Activated naive CD4-positive, alpha-beta T cell treated with anti-CD3 and anti-CD28 coated beads, Interleukin-2, amount 10 ng/mL, durations not matched to agents 7 days and 5 days (primary cell): ENCODE results near the gene TRAPPC12.
A peak's percentile ranks its signal among the peaks of the same experiment; 100 is the strongest.
"Not testable (repeated sequence)": the region's sequence is repeated elsewhere in the genome, so short reads cannot be mapped to it uniquely, and the experiment has no call there.

Experiments used
- CTCF ChIA-PET: fragments of 350-600 bp; sonication (Branson Sonifier 250); formaldehyde crosslinking; loops from one replicate; lab custom pipeline; 2021; ENCODE audit warnings: antibody characterized with exemption; lab: Charles Lee
- DNase-seq: peaks from one replicate; pipeline ENCODE4 v3.0.0-alpha.2; 2020
- H3K27ac Mint-ChIP-seq: one replicate; pipeline ENCODE4 v1.8.0; 2021; ENCODE audit warnings: mild to moderate bottlenecking, moderate library complexity, mixed read lengths
- H3K27me3 Mint-ChIP-seq: one replicate; pipeline ENCODE4 v1.8.0; 2021; ENCODE audit warnings: mild to moderate bottlenecking, mixed read lengths
- H3K36me3 Mint-ChIP-seq: one replicate; pipeline ENCODE4 v1.8.0; 2021; ENCODE audit warnings: mixed read lengths
- H3K4me1 Mint-ChIP-seq: one replicate; pipeline ENCODE4 v1.8.0; 2021; ENCODE audit warnings: mixed read lengths
- H3K4me3 Mint-ChIP-seq: one replicate; pipeline ENCODE4 v1.8.0; 2021; ENCODE audit warnings: mild to moderate bottlenecking, moderate library complexity, mixed read lengths
- H3K9me3 Mint-ChIP-seq: one replicate; pipeline ENCODE4 v1.8.0; 2021; ENCODE audit warnings: mixed read lengths

The TRAPPC12 gene

GRCh38 chr2:3483986-3484960 lies 104.8 kb downstream of the TRAPPC12 start:
- DNase-seq: no peak
- H3K9me3 Mint-ChIP-seq: no peaks in the 10 kb centered on the region
- CTCF ChIA-PET: no interaction called here
- no peaks in the 10 kb centered on the region for H3K27me3 Mint-ChIP-seq
- peak overlapping the region; percentile 45 for H3K27ac Mint-ChIP-seq
- H3K4me3 Mint-ChIP-seq: no peak overlapping the region
- peaks cover 12% of the 10 kb centered on the region for H3K36me3 Mint-ChIP-seq
- H3K4me1 Mint-ChIP-seq: no peaks in the 10 kb centered on the region

- DNase-seq: no peak
- Mint-ChIP-seq H3K27ac (no peak overlapping the region), H3K4me1 (no peaks in the 10 kb centered on the region), H3K9me3 (no peaks in the 10 kb centered on the region), H3K27me3 (no peaks in the 10 kb centered on the region), H3K4me3 (no peak overlapping the region), H3K36me3 (peaks cover 9% of the 10 kb centered on the region)
- CTCF ChIA-PET: no interaction called here
Measured at GRCh38 chr2:3485166-3485565, 105.7 kb downstream of the TRAPPC12 start.

DNA sequence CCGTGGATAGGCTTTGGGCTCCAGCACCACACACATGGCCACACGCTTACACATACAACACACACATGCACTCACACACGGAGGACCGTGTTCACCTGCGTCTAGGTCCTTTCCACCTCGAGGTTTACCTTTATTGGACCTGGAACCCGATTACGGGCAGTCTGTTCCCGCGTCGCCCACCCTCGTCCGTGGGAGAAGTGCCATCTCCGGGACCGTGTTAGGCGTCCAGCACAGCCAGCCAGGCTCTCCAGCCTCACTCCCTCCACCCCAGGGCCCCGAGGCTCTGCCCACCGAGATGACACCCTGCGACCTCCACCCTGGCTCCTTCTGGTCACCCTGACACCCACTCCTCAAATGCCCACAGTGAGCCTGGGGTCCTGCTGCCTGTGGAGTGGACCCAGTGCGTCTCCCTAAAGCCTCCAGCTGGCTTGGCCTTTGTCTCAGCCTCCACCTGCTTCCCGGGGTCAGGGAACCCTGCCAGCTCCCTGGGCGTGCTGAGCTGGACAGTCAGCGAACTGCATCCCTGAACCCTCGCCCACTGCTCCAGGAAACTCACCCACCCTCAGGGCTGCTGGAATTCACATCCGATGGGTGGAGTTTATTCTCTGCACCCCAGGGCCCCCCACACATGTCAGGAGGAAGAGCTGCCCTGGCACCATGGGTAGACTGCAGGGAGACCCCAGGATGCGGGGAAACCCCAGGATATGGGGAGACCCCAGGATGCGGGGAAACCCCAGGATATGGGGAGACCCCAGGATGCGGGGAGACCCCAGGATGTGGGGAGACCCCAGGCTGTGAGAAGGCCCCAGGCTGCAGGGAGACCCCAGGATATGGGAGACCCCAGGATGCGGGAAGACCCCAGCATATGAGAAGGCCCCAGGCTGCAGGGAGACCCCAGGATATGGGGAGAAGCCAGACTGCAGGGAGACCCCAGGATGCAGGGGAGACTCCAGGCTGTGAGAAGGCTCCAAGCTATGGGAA lies 106.8 kb downstream of the TRAPPC12 start:
- no peaks in the 10 kb centered on the region for H3K9me3 Mint-ChIP-seq
- H3K27me3 Mint-ChIP-seq: no peaks in the 10 kb centered on the region
- H3K4me3 Mint-ChIP-seq: no peak overlapping the region
- DNase-seq: no peak
- peaks cover 4% of the 10 kb centered on the region for H3K36me3 Mint-ChIP-seq
- no peak overlapping the region for H3K27ac Mint-ChIP-seq
- CTCF ChIA-PET: no interaction called here
- no peaks in the 10 kb centered on the region for H3K4me1 Mint-ChIP-seq

DNA sequence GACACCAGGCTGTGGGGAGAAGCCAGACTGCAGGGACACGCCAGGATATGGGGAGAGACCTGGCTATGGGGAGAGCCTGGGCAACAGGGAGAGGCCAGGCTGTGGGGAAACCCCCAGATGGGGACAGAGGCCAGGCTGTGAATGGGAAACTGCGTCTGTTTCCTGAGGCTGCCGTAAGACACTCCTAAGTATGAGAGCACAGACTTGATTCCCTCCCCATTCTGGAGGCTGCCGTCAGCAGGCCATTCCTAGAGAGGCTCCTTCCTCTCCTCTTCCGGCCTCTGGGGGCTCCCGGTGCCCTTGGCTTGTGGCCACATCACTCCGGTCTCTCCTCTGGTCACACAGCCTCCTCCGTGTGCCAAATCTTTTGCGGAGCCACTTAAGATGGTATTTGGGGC lies 107.5 kb downstream of the TRAPPC12 start:
- H3K9me3 Mint-ChIP-seq: no peaks in the 10 kb centered on the region
- no peaks in the 10 kb centered on the region for H3K4me1 Mint-ChIP-seq
- no peaks in the 10 kb centered on the region for H3K27me3 Mint-ChIP-seq
- no peak overlapping the region for H3K4me3 Mint-ChIP-seq
- peaks cover 3% of the 10 kb centered on the region for H3K36me3 Mint-ChIP-seq
- CTCF ChIA-PET: no interaction called here
- no peak overlapping the region for H3K27ac Mint-ChIP-seq
- DNase-seq: no peak

GRCh38 chr2:3487432-3487831 lies 107.9 kb downstream of the TRAPPC12 start:
- Mint-ChIP-seq H3K27me3 (no peaks in the 10 kb centered on the region), H3K27ac (no peak overlapping the region), H3K36me3 (peaks cover 3% of the 10 kb centered on the region), H3K4me3 (no peak overlapping the region), H3K4me1 (no peaks in the 10 kb centered on the region), H3K9me3 (no peaks in the 10 kb centered on the region)
- no peak for DNase-seq
- CTCF ChIA-PET: no interaction called here

- no peak overlapping the region for H3K27ac Mint-ChIP-seq
- CTCF ChIA-PET: no interaction called here
- no peaks in the 10 kb centered on the region for H3K9me3 Mint-ChIP-seq
- no peak for DNase-seq
- H3K4me3 Mint-ChIP-seq: no peak overlapping the region
- no peaks in the 10 kb centered on the region for H3K4me1 Mint-ChIP-seq
- no peaks in the 10 kb centered on the region for H3K27me3 Mint-ChIP-seq
- peaks cover 3% of the 10 kb centered on the region for H3K36me3 Mint-ChIP-seq
Measured at GRCh38 chr2:3488061-3488531, 108.6 kb downstream of the TRAPPC12 start.

DNA sequence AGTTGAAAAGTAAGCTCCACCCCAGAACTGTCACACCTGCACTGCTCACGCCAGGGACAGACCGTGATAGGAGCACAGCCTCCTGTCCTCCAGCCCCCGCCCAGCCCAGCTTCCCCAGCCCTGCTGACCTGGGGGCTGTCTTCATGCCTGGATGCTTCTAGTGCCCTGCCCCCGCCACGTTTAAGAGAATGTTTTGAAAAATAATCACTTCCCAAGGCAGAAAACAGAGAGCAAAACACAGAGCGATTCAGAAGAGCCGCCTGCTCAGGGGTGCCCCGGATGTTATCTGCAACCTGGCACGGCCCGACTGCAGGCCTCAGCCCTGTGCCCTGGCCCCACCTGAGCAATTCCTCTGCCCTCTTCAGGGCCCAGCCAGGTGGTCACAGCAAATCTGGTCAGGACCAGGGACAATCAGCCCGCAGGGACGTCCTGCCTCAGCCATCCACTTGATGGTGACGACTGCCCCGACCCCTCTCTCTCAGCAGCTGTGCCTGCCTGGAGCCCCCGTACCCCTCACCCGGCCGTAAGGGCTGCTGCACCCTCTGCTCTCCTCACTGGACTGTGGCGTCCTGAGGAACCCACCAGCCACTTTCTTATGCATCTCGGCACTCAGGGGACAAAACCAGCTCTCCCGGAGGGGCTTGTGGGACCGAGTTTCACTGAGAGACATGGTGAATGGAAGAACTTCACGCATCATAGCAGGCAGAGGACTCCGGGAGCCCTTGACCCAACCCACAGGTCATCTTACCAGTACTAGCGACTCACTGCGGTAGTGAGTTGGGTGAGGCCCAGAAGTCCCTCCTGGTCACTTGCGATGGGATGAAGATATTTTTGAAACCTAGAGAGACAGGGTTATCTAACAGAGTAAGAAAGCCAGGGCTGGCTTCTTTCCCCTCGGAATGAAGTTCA lies 109.6 kb downstream of the TRAPPC12 start:
- CTCF ChIA-PET: no interaction called here
- no peaks in the 10 kb centered on the region for H3K27me3 Mint-ChIP-seq

GRCh38 chr2:3489764-3490115 lies 110.2 kb downstream of the TRAPPC12 start:
- no peaks in the 10 kb centered on the region for H3K9me3 Mint-ChIP-seq
- peak overlapping the region; percentile 7 for H3K27ac Mint-ChIP-seq
- H3K27me3 Mint-ChIP-seq: no peaks in the 10 kb centered on the region
- CTCF ChIA-PET: no interaction called here
- H3K36me3 Mint-ChIP-seq: peaks cover 3% of the 10 kb centered on the region
- DNase-seq: no peak
- no peaks in the 10 kb centered on the region for H3K4me1 Mint-ChIP-seq
- H3K4me3 Mint-ChIP-seq: no peak overlapping the region

More for the DNA sequence above, 109.6 kb downstream of the TRAPPC12 start:
- DNase-seq: no peak
- H3K9me3 Mint-ChIP-seq: no peaks in the 10 kb centered on the region
- no peaks in the 10 kb centered on the region for H3K4me1 Mint-ChIP-seq
- H3K4me3 Mint-ChIP-seq: no peak overlapping the region
- peaks cover 3% of the 10 kb centered on the region for H3K36me3 Mint-ChIP-seq
- no peak overlapping the region for H3K27ac Mint-ChIP-seq

DNA sequence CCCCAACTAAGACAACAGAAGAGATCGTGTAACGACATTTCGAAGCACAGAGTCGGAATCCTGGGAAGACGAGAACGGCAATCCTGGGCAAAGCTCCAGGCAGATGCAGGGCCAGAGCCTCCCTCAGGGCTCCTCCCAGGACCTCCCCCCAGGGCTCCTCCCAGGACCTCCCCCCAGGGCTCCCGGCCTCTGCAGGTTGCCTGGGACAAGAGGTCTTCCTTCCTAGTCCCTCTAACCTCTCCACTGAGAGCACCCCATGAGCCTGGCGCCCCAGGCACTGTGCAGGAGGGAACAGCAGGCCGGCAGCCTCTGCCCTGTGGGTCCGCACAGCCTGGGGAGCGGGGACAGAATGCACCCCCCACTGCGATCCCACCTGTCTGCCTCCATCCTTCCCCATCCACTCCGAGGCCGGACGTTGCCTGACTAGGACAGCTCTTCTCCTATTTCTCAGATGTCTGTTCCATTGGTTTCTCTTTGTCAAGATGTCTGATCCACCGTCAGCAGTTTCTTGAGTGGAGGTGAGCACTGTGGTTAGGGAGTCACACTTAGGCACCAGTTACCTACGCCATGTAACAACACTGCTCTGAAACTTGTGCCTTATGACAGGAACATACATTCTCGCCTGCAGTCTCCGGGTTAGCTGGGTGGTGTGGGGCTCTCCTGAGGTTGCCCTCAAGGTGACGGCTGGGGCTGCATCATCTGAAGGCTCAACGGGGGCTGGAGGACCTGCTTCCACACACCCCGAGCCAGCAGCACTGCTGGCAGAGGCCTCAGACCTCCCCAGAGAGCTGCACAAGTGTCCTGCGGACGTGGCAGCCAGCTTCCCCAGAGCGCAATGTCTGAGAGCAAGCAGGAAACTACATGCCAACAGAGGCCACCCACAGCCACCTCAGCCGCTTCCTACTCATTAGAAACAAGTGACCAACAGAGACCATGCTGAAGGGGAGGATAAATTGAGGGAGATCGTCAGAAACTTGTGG lies 111.0 kb downstream of the TRAPPC12 start:
- Mint-ChIP-seq H3K9me3 (no peaks in the 10 kb centered on the region), H3K4me3 (no peak overlapping the region), H3K36me3 (peaks cover 5% of the 10 kb centered on the region), H3K27me3 (no peaks in the 10 kb centered on the region), H3K4me1 (no peaks in the 10 kb centered on the region), H3K27ac (peak overlapping the region; percentile 7)
- CTCF ChIA-PET: no interaction called here
- no peak for DNase-seq

DNA sequence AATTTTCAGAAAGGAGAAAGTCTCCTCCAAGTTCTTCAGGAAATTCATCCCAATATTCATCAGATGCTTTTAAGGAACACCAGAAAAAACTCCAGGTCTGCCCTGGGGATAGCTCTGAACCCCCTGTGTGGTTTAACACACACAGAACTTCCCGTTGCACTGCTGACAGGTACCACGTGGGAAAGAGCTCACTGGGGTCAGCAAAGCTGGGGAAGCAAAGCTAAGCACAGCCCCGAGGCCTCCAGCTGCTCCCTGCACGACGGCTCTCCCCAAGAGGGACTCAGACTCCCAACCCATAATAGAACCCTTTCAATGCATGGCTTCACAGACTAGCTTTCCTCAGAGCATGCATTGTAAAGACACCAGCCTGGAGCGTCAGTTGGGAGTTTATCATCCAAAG lies 111.8 kb downstream of the TRAPPC12 start:
- no peak for DNase-seq
- Mint-ChIP-seq H3K36me3 (peaks cover 3% of the 10 kb centered on the region), H3K9me3 (no peaks in the 10 kb centered on the region), H3K4me3 (no peak overlapping the region), H3K4me1 (no peaks in the 10 kb centered on the region), H3K27me3 (no peaks in the 10 kb centered on the region), H3K27ac (no peak overlapping the region)
- CTCF ChIA-PET: no interaction called here

DNA sequence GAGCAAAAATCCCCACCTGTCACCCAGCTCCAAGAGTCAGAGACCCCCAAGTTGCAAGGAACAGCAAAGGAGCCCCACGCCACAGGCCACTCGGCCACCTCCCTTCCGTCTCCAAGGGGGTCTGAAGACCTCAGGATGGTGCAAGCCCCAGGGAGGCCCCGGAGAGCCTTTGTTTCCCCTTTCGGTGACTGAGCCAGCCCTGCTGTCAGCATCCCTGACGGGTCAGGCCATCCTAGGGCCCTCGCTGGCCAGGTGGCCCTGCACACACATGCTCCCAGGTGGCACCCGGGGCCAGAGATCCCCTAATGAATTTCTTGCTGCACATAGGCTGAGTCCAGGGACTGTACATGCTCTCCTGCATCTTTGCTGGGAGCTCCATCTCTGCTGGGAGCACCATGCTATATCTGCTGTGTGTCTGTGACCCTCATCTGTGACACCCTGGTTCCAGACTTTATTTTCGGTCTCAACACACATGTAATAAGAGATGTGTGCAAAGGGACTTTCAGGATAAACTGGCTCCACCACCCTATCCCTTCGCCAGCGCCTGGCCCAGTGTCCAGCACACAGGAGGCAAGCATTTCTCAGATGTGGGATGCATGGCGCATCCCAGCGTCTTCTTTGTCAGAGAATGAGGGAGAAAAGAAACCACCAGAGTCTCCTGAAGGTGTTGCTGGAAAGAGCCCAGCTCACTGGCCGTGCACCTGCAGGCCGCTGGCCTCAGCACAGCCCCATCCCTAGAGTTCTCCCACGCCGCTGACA lies 112.4 kb downstream of the TRAPPC12 start:
- Mint-ChIP-seq H3K4me3 (no peak overlapping the region), H3K4me1 (no peaks in the 10 kb centered on the region), H3K36me3 (peaks cover 3% of the 10 kb centered on the region), H3K27ac (no peak overlapping the region), H3K27me3 (no peaks in the 10 kb centered on the region), H3K9me3 (no peaks in the 10 kb centered on the region)
- CTCF ChIA-PET: no interaction called here
- DNase-seq: no peak

GRCh38 chr2:3492475-3492787 lies 112.9 kb downstream of the TRAPPC12 start:
- H3K9me3 Mint-ChIP-seq, CTCF ChIA-PET, H3K27me3 Mint-ChIP-seq, H3K36me3 Mint-ChIP-seq, H3K4me3 Mint-ChIP-seq, H3K4me1 Mint-ChIP-seq, H3K27ac Mint-ChIP-seq, DNase-seq: not testable (repeated sequence)
